Trophoblast cell (in vitro differentiated cells and primary cell): Measurements from ENCODE around the gene NCOA4.

Source experiments
- DNase-seq, 2 donors: peaks; one replicate each; pipeline ENCODE4 v3.0.0-alpha.2; 2016
- H2AFZ ChIP-seq: 2 replicates; pipeline ENCODE4 v1.6.1; 2013; ENCODE audit warnings: low read length, moderate library complexity, mild to moderate bottlenecking; ENCODE audit not compliant: insufficient read depth, poor library complexity
- H2AK5ac ChIP-seq: 2 replicates; pipeline ENCODE4 v1.6.1; 2013; ENCODE audit warnings: mild to moderate bottlenecking, low read length
- H2BK120ac ChIP-seq: 2 replicates; pipeline ENCODE4 v1.6.1; 2013; ENCODE audit warnings: low read length, mild to moderate bottlenecking, moderate library complexity; ENCODE audit not compliant: insufficient read depth, poor library complexity
- H2BK12ac ChIP-seq: 2 replicates; pipeline ENCODE4 v1.6.1; 2013; ENCODE audit warnings: mild to moderate bottlenecking, low read length, moderate library complexity
- H2BK5ac ChIP-seq: 2 replicates; pipeline ENCODE4 v1.6.1; 2013; ENCODE audit warnings: low read length, low read depth, moderate library complexity, mild to moderate bottlenecking; ENCODE audit not compliant: poor library complexity
- H3K14ac ChIP-seq: 2 replicates; pipeline ENCODE4 v1.6.1; 2013; ENCODE audit warnings: mild to moderate bottlenecking, low read length
- H3K18ac ChIP-seq: 2 replicates; pipeline ENCODE4 v1.6.1; 2013; ENCODE audit warnings: mild to moderate bottlenecking, low read length
- H3K23ac ChIP-seq: 2 replicates; pipeline ENCODE4 v1.6.1; 2013; ENCODE audit warnings: low read length
- H3K27ac ChIP-seq: 2 replicates; pipeline ENCODE4 v1.5.1; 2013; ENCODE audit warnings: low read depth, mild to moderate bottlenecking, inconsistent platforms, low read length, moderate library complexity
- H3K27me3 ChIP-seq: 2 replicates; pipeline ENCODE4 v1.6.1; 2013; ENCODE audit warnings: inconsistent platforms, mild to moderate bottlenecking, low read length, moderate library complexity; ENCODE audit not compliant: insufficient read depth
- H3K36me3 ChIP-seq, 2 experiments: 1 replicate in 1 of 2; 2 replicates in 1 of 2; pipeline ENCODE4 v1.6.1; 2013; ENCODE audit warnings: low read length in 2 of 2, mild to moderate bottlenecking in 2 of 2, moderate library complexity in 1 of 2; ENCODE audit not compliant: insufficient read depth in 2 of 2, control insufficient read depth in 1 of 2
- H3K4ac ChIP-seq: 2 replicates; pipeline ENCODE4 v1.6.1; 2013; ENCODE audit warnings: low read depth, mild to moderate bottlenecking, low read length, moderate library complexity
- H3K4me1 ChIP-seq, 2 experiments: 1 replicate in 1 of 2; 2 replicates in 1 of 2; pipeline ENCODE4 v1.6.1; 2013; ENCODE audit warnings: low read length in 2 of 2, mild to moderate bottlenecking in 2 of 2, moderate library complexity in 1 of 2; ENCODE audit not compliant: insufficient read depth in 2 of 2, control insufficient read depth in 1 of 2
- H3K4me2 ChIP-seq: 2 replicates; pipeline ENCODE4 v1.6.1; 2013; ENCODE audit warnings: inconsistent platforms, mild to moderate bottlenecking, low read length, moderate library complexity
- H3K4me3 ChIP-seq: 2 replicates; pipeline ENCODE4 v1.5.1; 2013; ENCODE audit warnings: mild to moderate bottlenecking, low read depth, low read length, inconsistent platforms
- H3K79me1 ChIP-seq: one replicate; pipeline ENCODE4 v1.6.1; 2013; ENCODE audit warnings: low read length
- H3K79me2 ChIP-seq: 2 replicates; pipeline ENCODE4 v1.6.1; 2013; ENCODE audit warnings: low read length, mild to moderate bottlenecking; ENCODE audit not compliant: control insufficient read depth, insufficient read depth, poor library complexity
- H3K9ac ChIP-seq: 2 replicates; pipeline ENCODE4 v1.6.1; 2013; ENCODE audit warnings: mild to moderate bottlenecking, low read length
- H3K9me3 ChIP-seq: 2 replicates; pipeline ENCODE4 v1.6.1; 2013; ENCODE audit warnings: low read depth, mild to moderate bottlenecking, control low read depth, inconsistent platforms, low read length; ENCODE audit not compliant: insufficient read depth
- H4K12ac ChIP-seq: 2 replicates; pipeline ENCODE4 v1.6.1; 2013; ENCODE audit warnings: low read depth, mild to moderate bottlenecking, low read length, moderate library complexity
- H4K8ac ChIP-seq: 2 replicates; pipeline ENCODE4 v1.6.1; 2013; ENCODE audit warnings: low read depth, mild to moderate bottlenecking, low read length, moderate library complexity
- H4K91ac ChIP-seq: one replicate; pipeline ENCODE4 v1.6.1; 2013; ENCODE audit warnings: low read depth, mild to moderate bottlenecking, low read length, moderate library complexity
- WGBS: extraction: QIAGEN DNeasy Blood & Tissue Kit; methylation state at CpG from one replicate; pipeline ENCODE4 v1.1.7; 2013; ENCODE audit warnings: missing lambda C conversion rate; ENCODE audit not compliant: insufficient read length, insufficient coverage; ENCODE audit errors: extremely low coverage; 5-methylcytosine and 5-hydroxymethylcytosine counted together

Gene NCOA4

GRCh38 chr10:46017733-46018132, 12.7 kb downstream of the NCOA4 start:
- Histone ChIP-seq H3K36me3 (peaks cover 14 to 25% of the 10 kb centered on the region in 2 experiments), H3K27ac (no peak overlapping the region), H2BK12ac (no peak overlapping the region), H2BK5ac (no peak overlapping the region), H3K4ac (no peak overlapping the region), H3K9ac (no peak overlapping the region), H3K9me3 (no peaks in the 10 kb centered on the region), H4K91ac (no peak overlapping the region), H3K27me3 (no peaks in the 10 kb centered on the region), H4K8ac (no peak overlapping the region), H3K4me1 (peaks cover 0 to 3% of the 10 kb centered on the region in 2 experiments), H3K14ac (no peak overlapping the region), H4K12ac (no peak overlapping the region), H3K4me2 (no peak overlapping the region), H2AFZ (no peak overlapping the region), H3K18ac (no peak overlapping the region), H2AK5ac (no peak overlapping the region), H3K79me1 (no peaks in the 10 kb centered on the region), H3K79me2 (peaks cover 9% of the 10 kb centered on the region), H3K23ac (no peak overlapping the region), H2BK120ac (no peak overlapping the region), H3K4me3 (no peak overlapping the region)
- no CpG with 5 or more reads among the region's 2 CpGs for WGBS
- DNase-seq, result no peak

DNA sequence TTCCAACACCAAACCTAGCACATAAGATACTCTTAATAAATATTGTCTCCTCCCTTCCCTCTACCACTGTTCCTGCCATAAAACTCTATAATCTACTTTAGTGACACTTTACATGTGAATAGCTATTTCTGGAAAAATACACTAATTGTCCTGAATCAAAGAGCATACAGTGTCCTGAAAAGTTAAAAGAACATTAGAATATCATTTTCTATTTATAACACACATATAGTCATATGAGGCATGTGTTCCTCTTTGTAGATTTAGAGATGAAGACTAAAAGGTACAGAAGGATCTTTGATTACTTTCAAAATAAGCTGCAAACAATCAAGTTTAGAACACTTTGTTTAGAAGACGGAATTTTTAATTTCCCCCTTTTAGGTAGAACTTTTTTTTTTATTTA, 13.6 kb downstream of the NCOA4 start:
- H2BK120ac ChIP-seq, result no peak overlapping the region
- no peak for DNase-seq
- H3K4ac ChIP-seq, result no peak overlapping the region
- no peaks in the 10 kb centered on the region for H3K79me1 ChIP-seq
- peaks cover 7% of the 10 kb centered on the region for H3K79me2 ChIP-seq
- no peak overlapping the region for H2AK5ac ChIP-seq
- no peak overlapping the region for H3K9ac ChIP-seq
- peaks cover 15 to 26% of the 10 kb centered on the region in 2 experiments for H3K36me3 ChIP-seq
- no peak overlapping the region for H4K8ac ChIP-seq
- H3K27ac ChIP-seq, result no peak overlapping the region
- no peak overlapping the region for H4K91ac ChIP-seq
- no peak overlapping the region for H4K12ac ChIP-seq
- no peaks in the 10 kb centered on the region for H3K9me3 ChIP-seq
- no peak overlapping the region for H3K14ac ChIP-seq
- H2AFZ ChIP-seq, result no peak overlapping the region
- no peak overlapping the region for H3K23ac ChIP-seq
- H3K18ac ChIP-seq, result no peak overlapping the region
- H3K4me3 ChIP-seq, result no peak overlapping the region
- no peak overlapping the region for H3K4me2 ChIP-seq
- no peaks in the 10 kb centered on the region for H3K27me3 ChIP-seq
- H2BK5ac ChIP-seq, result no peak overlapping the region
- WGBS, result no CpG with 5 or more reads among the region's 1 CpG
- no peak overlapping the region for H2BK12ac ChIP-seq
- peaks cover 0 to 3% of the 10 kb centered on the region in 2 experiments for H3K4me1 ChIP-seq

DNA sequence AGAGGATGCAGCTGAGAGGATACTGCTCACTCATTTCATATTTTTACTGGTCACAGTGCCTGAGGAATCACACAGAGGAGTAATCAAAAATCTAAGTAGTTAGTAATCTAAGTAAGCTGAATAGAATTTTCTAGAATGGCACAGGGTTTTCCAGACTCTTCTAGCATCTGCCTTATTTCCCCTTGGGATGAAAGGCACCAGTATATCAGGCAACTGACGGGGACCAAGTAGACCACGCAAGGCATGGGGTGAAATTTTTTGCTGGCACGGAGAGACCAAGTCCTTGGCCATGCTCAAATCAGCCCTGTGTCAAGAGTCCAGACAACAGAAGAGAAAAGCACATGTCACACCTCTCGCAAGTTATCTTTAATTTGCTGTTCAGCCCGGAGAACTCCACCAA, 14.2 kb downstream of the NCOA4 start:
- Histone ChIP-seq H3K9ac (no peak overlapping the region), H4K12ac (no peak overlapping the region), H3K79me2 (peaks cover 7% of the 10 kb centered on the region), H3K23ac (no peak overlapping the region), H3K27ac (no peak overlapping the region), H3K9me3 (no peaks in the 10 kb centered on the region), H3K18ac (no peak overlapping the region), H3K4ac (no peak overlapping the region), H4K8ac (no peak overlapping the region), H2AFZ (no peak overlapping the region), H2AK5ac (no peak overlapping the region), H3K14ac (no peak overlapping the region), H4K91ac (no peak overlapping the region), H2BK12ac (no peak overlapping the region), H2BK5ac (no peak overlapping the region), H3K36me3 (peaks cover 20 to 31% of the 10 kb centered on the region in 2 experiments), H2BK120ac (no peak overlapping the region), H3K4me1 (peaks cover 0 to 3% of the 10 kb centered on the region in 2 experiments), H3K79me1 (no peaks in the 10 kb centered on the region), H3K4me2 (no peak overlapping the region), H3K27me3 (no peaks in the 10 kb centered on the region), H3K4me3 (no peak overlapping the region)
- WGBS, result no CpG with 5 or more reads among the region's 5 CpGs
- no peak for DNase-seq

DNA sequence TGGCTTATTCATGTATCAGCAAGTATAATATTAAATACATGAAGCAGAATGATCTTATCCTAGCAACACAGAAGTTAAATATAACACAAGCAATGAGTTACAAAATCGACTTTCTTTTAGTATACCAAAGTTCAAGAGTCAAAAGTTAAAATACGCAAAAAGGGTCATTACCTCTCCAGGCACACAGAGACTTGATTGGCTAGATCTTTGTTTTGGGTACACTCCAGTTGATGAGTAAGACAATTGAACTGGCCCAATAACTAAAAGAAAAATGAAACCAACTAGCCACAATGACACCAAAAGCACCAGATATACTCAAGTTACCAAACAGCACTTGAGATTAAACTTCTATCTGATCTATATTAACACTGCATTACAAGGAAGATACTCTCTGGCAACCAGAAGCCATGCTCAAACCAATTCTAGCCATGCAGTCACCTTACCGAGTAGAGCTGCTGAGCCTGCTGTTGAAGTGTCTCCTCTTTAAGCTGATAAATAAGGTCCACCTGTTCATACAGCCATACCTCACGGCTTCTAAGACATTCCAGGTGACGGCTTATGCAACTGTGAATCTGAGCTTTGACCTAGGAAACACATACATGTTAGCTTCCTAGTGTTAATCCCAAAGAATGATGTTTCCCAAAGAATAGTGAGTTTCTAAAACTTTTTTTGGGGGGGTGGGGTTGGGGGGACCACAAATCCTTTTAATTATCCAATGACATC, 15.6 kb downstream of the NCOA4 start:
- Histone ChIP-seq H3K9me3 (peaks cover 1% of the 10 kb centered on the region), H2BK12ac (no peak overlapping the region), H3K79me2 (peaks cover 6% of the 10 kb centered on the region), H3K4me2 (no peak overlapping the region), H2BK5ac (peak overlapping the region; percentile 21), H3K9ac (no peak overlapping the region), H2AFZ (no peak overlapping the region), H3K23ac (no peak overlapping the region), H3K27ac (no peak overlapping the region), H2BK120ac (no peak overlapping the region), H3K14ac (no peak overlapping the region), H4K91ac (no peak overlapping the region), H2AK5ac (no peak overlapping the region), H3K4me3 (no peak overlapping the region), H4K8ac (no peak overlapping the region), H3K4ac (peak overlapping the region; percentile 27), H3K36me3 (peaks cover 27 to 42% of the 10 kb centered on the region in 2 experiments), H3K79me1 (no peaks in the 10 kb centered on the region), H4K12ac (no peak overlapping the region), H3K18ac (no peak overlapping the region), H3K27me3 (no peaks in the 10 kb centered on the region), H3K4me1 (peaks cover 0 to 3% of the 10 kb centered on the region in 2 experiments)
- no CpG with 5 or more reads among the region's 5 CpGs for WGBS
- DNase-seq, result peak in 1 of 2 donors; percentile 35
